SK-N-SH (cell line): ENCODE results near the gene CD28.

Experiments used
- MEF2A ChIP-seq: IDR thresholded peaks from 2 replicates; pipeline ENCODE4 v1.4.0; 2012; ENCODE audit warnings: low read depth, borderline replicate concordance
- TAF1 ChIP-seq: IDR thresholded peaks from 2 replicates; pipeline ENCODE4 v1.6.1; 2012; ENCODE audit warnings: low read depth, mild to moderate bottlenecking, low read length, moderate library complexity, borderline replicate concordance

DNA sequence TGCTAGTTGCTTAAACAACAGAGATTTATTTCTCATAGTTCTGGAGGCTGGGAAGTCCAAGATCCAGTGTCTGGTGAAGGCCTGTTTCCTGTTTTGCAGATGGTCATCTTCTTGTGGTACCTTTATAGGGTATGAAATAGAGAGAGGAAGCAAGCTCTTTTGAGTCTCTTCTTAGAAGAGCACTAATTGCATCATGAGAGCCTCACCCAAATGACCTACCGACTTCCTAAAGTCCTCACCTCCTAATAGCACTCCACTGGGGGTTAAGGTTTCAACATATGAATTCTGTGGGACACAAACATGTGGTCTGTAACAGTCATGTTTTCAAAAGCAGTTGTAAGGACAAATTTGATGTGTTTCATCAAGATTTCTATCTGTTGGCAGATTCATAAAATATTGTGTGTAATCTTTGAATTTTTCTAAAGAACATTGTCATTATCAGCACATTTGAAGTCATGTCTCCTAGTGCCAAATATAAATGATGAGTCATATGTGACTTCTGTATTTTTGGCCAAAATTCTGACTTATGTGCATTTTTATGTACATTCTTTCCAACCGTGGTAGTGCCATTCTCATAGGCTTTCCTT is 45.3 kb downstream of the CD28 start:
- TF ChIP-seq TAF1 (no peak), MEF2A (no peak)
